GM06990 (cell line): ENCODE data around the gene TTI1.

Experiments
- DNase-seq: peaks from one replicate; pipeline ENCODE4 v3.0.0-alpha.2; 2011; ENCODE audit not compliant: insufficient read length; ENCODE audit errors: extremely low read depth
- H3K27me3 ChIP-seq: replicated peaks from 2 replicates; pipeline ENCODE4 v1.6.0; 2011; ENCODE audit warnings: low read length; ENCODE audit not compliant: control insufficient read depth, insufficient read depth
- H3K36me3 ChIP-seq: 2 replicates; pipeline ENCODE4 v1.5.1; 2011; ENCODE audit warnings: low read length; ENCODE audit not compliant: control insufficient read depth, insufficient read depth
- H3K4me3 ChIP-seq: replicated peaks from 2 replicates; pipeline ENCODE4 v1.5.1; 2011; ENCODE audit warnings: low read depth, mild to moderate bottlenecking, control low read depth, low read length
- TF ChIP-seq, protein P1 (sequence below): IDR thresholded peaks from 2 replicates; pipeline ENCODE4 v1.5.1; 2011; ENCODE audit warnings: low read length, control low read depth, mild to moderate bottlenecking, inconsistent platforms; ENCODE audit not compliant: insufficient read depth, poor library complexity, severe bottlenecking

TTI1 gene

DNA sequence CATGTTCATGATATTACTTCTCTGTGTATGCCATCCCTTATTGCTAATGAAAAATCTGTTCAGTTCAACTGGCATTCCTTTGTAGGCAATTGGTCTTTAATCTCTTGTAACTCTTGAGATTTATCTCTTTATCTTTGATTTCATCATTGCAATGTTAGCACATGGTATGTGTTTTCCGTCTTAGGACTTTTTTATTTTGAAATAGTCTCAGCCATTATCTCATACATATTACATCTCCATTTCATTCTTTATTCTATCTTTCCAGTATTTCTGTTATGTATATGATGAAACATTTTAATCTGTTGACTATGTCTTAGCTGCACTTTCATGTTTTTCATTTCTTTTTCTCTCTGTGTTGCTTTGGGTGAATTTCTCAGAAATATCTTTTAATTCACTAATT is 72.2 kb downstream of the TTI1 start:
- H3K36me3 ChIP-seq = no peaks in the 10 kb centered on the region
- H3K4me3 ChIP-seq = no peak overlapping the region
- no peak for DNase-seq
- no peaks in the 10 kb centered on the region; the same call in 1 of the 2 replicates for H3K27me3 ChIP-seq
- TF ChIP-seq, protein P1, sequence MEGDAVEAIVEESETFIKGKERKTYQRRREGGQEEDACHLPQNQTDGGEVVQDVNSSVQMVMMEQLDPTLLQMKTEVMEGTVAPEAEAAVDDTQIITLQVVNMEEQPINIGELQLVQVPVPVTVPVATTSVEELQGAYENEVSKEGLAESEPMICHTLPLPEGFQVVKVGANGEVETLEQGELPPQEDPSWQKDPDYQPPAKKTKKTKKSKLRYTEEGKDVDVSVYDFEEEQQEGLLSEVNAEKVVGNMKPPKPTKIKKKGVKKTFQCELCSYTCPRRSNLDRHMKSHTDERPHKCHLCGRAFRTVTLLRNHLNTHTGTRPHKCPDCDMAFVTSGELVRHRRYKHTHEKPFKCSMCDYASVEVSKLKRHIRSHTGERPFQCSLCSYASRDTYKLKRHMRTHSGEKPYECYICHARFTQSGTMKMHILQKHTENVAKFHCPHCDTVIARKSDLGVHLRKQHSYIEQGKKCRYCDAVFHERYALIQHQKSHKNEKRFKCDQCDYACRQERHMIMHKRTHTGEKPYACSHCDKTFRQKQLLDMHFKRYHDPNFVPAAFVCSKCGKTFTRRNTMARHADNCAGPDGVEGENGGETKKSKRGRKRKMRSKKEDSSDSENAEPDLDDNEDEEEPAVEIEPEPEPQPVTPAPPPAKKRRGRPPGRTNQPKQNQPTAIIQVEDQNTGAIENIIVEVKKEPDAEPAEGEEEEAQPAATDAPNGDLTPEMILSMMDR = no peak

DNA sequence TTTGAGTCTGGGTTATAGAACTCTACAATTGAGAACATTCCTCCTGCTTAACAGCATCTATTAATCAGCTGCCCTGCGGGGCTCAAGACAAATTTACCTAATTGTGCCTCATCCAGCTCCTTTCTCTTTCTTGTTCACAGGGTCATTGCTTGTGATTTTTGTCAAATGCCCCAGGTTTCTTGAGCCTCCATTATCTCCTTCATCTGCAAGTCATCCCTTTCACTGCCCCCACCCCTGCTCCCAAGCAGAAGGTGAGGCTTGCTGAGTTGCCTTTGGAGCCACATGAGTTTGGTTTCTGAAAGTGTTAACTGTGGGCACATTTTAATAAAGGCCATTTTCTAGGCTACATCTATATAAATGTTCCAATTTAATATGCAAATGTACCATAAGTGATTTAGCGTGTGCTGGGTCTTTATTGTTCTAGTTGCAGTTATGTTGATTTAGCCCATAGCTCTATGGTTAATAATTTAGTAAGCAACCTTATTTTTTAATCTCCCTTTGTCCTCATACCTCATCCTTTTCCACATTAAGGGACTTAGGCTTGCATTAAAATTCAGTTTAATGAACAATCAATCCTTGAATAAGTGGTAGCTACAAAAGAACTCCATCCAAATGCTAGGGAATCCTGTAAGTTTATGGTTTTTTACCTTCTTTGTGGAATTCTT is 74.3 kb downstream of the TTI1 start:
- H3K4me3 ChIP-seq = no peak overlapping the region
- H3K27me3 ChIP-seq = no peaks in the 10 kb centered on the region; the same call in 1 of the 2 replicates

DNA sequence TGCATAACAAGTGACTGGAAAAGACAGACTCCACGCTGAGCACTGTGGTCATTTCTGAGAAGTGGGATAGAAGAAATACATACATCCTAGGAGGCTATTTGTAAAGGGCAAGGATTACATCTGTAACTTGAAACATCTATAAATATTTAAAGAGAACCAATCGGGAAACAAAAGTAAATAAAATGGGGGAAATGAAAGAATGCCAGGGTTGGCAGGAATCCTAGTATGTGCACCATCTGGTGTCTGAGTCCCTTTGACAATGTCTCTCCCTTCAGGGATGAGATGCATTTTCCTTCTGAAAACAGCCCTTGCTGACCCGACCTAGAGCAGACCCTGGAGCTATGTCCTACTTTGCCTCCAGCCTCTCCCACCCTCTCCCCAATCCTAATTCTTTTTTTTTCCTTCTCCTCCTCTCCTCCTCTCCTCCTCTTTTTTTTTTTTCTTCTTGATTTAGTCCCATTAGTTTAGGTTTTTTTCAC is 77.1 kb downstream of the TTI1 start:
- DNase-seq = no peak
- Histone ChIP-seq H3K4me3 (no peak overlapping the region), H3K27me3 (no peaks in the 10 kb centered on the region; the same call in 1 of the 2 replicates), H3K36me3 (no peaks in the 10 kb centered on the region)
- TF ChIP-seq, protein P1 = no peak

More for the DNA sequence above, 74.3 kb downstream of the TTI1 start:
- no peaks in the 10 kb centered on the region for H3K36me3 ChIP-seq
- TF ChIP-seq, protein P1 = no peak
- DNase-seq = no peak

DNA sequence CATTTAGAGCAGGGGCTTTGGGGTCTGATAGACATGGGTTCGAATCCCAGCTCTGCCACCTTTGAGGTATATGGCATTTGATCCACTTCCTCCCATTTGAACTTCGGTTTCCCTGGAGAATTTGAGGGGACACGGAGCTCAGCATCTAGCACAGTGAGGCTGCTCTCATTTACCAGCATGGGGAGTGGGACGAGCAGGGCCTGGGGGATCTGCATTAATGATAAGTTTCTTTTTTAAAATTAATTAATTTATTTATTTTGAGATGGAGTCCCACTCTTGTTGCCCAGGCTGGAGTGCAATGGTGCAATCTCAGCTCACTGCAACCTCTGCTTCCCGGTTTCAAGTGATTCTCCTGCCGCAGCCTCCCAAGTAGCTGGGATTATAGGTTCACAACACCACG is 77.7 kb downstream of the TTI1 start:
- Histone ChIP-seq H3K27me3 (no peaks in the 10 kb centered on the region; the same call in 1 of the 2 replicates), H3K4me3 (no peak overlapping the region), H3K36me3 (no peaks in the 10 kb centered on the region)
- TF ChIP-seq, protein P1 = no peak
- DNase-seq = no peak

DNA sequence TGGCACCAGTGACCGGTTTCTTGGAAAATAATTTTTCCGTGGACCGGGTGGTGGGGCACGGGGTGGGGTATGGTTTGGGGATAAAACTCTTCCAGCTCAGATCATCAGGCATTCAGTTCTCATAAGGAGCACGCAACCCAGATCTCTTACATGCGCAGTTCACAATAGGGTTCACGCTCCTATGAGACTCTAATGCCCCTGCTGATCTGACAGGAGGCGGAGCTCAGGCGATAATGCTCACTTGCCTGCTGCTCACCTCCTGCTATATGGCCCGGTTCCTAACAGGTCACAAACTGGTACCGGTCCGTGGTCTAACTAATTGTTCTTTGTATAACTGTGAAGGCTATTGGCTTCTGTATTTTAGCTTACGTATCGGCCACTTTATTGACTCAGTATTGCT is 78.6 kb downstream of the TTI1 start:
- DNase-seq = no peak
- Histone ChIP-seq H3K36me3 (no peaks in the 10 kb centered on the region), H3K27me3 (no peaks in the 10 kb centered on the region; the same call in 1 of the 2 replicates), H3K4me3 (no peak overlapping the region)
- TF ChIP-seq, protein P1 = no peak
